T follicular helper cell (primary cell): Measurements from ENCODE around the gene MICB.
"Not testable (repeated sequence)": the region's sequence is repeated elsewhere in the genome, so short reads cannot be mapped to it uniquely, and the experiment has no call there.

ENCODE experiments used
- DNase-seq: peaks from one replicate; pipeline ENCODE4 v3.0.0-alpha.2; 2020; ENCODE audit warnings: low read depth

Gene MICB

DNA sequence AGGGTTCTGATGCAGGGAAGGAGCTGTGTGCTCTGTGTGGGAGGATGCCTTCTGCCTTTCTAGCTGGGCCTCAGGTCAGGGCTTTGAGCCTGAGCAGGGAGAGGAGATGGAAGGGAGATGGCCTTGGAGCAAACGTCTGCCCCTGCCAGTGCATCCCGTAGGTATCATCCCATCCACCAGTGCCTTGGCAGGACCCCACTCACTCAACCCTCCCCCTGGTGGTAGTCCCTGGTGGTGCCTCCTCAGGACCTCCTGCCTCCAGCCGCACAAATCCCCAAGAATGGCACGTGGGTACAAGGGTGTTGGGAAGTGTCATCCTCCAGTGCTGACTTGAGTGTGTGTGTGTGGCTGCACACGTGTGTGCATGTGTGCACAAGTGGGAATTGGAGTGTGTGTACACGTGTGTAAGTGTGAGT lies 23.1 kb upstream of the MICB start:
- no peak for DNase-seq

DNA sequence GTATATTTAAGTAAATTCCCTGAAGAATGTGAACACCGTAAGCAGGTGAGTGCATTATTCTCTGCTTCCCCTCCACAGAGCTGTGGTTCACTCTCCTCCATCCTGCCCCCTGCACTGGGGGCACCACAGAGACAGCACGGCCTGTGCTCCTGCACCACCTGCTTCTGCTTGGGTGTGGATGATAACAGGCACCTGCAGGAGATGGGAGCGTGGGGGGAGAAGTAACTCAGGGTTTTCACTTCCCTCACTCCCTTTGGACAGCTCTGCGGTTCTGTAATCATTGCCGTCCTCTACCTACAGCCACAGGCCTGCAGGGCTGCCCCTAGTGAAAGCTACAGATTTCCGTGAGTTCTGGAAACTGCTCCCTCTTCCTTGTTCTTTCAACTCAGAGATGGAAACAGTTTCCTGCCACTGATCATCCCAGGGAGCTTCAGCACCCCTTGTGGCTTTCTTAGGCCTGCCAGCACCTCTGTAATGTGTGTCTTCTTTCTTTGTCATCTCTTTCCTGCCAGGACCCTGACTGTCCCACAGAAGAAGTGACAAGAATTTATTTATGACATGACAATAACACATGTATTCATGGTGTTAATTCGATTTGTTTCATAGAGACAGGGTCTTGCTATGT lies 21.3 kb upstream of the MICB start:
- no peak for DNase-seq

- DNase-seq, result no peak
These were observed 20.4 kb upstream of the MICB start for GRCh38 chr6:31477521-31477920.

GRCh38 chr6:31478186-31478950 lies 19.6 kb upstream of the MICB start:
- DNase-seq, result no peak

- no peak for DNase-seq
These were observed 18.6 kb upstream of the MICB start for GRCh38 chr6:31479151-31479932.

- DNase-seq, result no peak
These were observed 17.9 kb upstream of the MICB start for GRCh38 chr6:31479933-31480535.

- DNase-seq, result no peak
These were observed 17.4 kb upstream of the MICB start for GRCh38 chr6:31480574-31480973.

GRCh38 chr6:31483392-31483791 lies 14.6 kb upstream of the MICB start:
- DNase-seq, result no peak

GRCh38 chr6:31485055-31485454 lies 12.9 kb upstream of the MICB start:
- DNase-seq, result no peak

DNA sequence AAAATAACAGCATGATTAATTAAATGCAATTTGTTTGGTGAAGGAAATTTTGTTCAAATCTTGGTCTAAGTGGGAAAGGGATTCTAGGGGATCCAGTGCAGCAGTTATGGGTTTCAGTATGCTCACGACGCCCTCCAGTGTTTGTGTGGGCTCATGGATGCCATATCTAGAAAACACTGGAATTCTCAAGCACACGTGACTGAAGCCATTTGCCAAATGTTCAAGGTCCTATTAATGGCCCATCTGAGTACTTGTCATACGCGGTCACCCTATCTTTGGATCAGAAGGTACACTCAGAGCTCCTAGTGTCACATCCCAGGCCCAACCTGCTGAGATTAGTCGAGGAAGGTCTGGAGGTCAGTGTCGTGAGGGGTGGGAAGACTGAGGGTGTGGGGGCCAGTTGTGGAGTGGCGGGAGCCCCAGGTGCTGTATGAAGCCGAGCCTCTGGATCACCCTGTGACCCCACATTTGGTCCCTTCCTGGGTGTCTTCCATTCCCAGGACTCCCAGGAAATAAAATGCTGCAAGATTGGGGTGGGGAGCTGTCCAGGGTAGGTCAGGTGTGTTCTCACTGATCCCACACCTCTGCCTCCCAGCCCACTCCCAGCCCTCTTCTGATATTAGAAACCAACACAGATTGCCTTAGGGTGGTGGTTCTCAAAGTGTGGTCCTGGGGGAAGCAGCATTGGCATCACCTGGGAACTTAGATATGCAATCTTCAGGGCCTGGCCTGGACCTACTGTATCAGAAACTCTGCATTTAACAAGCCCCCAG lies 11.7 kb upstream of the MICB start:
- DNase-seq, result not testable (repeated sequence)

DNA sequence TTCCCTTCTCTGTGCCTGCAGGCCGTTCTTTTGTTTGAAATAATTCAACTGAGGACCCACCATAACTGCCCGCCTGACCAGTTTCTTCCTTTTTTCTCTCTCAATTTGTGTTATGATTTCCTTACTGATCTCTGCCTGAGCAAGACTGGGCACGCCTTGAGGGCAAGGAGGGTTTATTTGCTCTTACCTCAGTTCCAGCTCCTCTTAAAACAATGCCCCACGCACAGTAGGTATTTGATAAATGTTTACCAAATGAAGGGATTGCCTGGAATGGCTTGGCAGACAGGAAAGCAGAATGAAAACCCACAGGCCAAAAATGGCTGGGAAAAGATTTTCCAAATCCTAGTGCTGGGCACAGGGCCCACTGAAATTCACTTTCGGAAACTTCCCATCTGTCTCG lies 10.3 kb upstream of the MICB start:
- DNase-seq, result not testable (repeated sequence)

- no peak for DNase-seq
These were observed 8.9 kb upstream of the MICB start for GRCh38 chr6:31489086-31489485.

DNA sequence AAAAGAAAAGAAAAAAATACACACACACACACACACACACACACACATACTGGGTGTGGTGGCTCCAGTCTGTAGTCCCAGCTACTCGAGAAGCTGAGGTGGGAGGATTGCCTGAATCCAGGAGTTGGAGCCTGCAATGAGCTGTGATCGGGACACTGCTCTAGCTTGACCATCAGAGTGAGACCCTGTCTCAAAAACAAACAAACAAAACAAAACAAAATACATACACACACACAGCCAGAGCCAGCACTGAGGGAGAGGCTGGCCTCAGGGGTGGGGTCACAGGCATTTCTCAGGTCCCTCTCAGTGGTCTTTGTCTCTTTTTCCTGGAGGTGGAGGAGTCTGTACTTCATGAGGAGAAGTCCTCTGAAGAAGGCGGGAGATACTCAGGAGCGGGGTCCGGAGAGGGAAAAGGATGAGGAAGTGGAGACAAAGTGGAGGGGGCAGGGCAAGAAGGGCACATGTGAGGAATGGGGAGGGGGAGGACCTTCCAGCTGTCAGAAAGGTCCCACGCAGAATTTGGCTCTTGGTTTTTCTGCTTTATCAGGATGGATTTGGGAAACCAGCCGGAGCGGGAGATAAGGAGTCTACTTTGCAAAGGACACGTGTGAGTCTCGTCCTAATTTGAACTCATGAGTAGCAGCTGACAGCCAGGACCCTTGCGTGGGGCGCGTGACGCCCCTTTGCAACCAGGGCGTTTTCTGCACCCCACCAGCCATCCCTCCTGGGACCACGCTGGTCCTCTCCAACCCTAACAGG lies 7.7 kb upstream of the MICB start:
- no peak for DNase-seq

DNA sequence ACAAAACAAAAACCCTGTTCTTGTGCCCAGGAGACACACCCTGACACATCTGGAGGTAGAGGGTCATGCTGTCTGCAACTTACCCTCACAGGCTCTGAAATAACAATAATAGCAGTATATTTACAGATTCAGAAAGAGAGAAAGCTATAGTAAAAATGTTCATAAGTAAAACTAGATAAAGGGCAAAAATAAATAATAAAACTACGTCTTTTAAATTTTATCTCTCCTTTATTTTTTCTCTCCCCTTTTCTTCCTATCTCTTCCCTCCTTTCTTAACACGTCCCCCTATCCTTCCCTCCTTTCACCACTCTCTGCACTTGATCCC lies 4.4 kb upstream of the MICB start:
- not testable (repeated sequence) for DNase-seq

GRCh38 chr6:31493875-31494694 lies 3.9 kb upstream of the MICB start:
- DNase-seq, result peak; percentile 66

GRCh38 chr6:31495580-31495979 lies 2.4 kb upstream of the MICB start:
- DNase-seq, result no peak

- not testable (repeated sequence) for DNase-seq
These were observed 1.1 kb upstream of the MICB start for GRCh38 chr6:31496826-31497225.

GRCh38 chr6:31498748-31499147 lies 803 bp downstream of the MICB start:
- DNase-seq, result no peak

GRCh38 chr6:31499648-31500047 lies 1.7 kb downstream of the MICB start:
- not testable (repeated sequence) for DNase-seq

DNA sequence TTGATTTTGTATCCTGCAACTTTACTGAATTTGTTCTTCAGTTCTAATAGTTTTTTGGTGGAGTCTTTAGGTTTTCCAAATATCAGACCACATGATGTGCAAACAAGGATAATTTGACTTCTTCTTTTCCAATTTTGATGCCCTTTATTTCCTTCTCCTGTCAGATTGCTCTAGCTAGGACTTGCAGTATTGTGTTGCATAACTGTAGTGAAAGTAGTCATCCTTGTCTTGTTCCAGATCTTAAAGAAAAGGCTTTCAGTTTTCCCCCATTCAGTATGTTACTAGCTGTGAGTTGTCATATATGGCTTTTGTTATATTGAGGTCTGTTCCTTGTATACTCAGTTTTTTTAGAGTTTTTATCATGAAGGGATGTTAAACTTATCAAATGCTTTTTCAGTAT lies 4.6 kb downstream of the MICB start:
- DNase-seq, result no peak
